SU-DHL-6 (cell line): Measurements from ENCODE around the gene RUFY2.
A peak's percentile ranks its signal among the peaks of the same experiment; 100 is the strongest.

Source experiments
- H2AFZ ChIP-seq: fragments of 200-600 bp; sonication (generic); 2 replicates; pipeline ENCODE4 v1.6.1; 2014; ENCODE audit warnings: low read depth, mild to moderate bottlenecking, moderate library complexity, mixed read lengths, antibody characterized with exemption, low read length; ENCODE audit not compliant: severe bottlenecking
- H3F3A ChIP-seq: fragments of 200-600 bp; shearing (Covaris generic); 2 replicates; pipeline ENCODE4 v1.6.0; 2016; ENCODE audit warnings: antibody characterized with exemption, mild to moderate bottlenecking; ENCODE audit not compliant: insufficient read depth
- H3K27ac ChIP-seq: fragments of 200-600 bp; sonication (generic); 2 replicates; pipeline ENCODE4 v1.5.1; 2016; ENCODE audit warnings: low read depth, mild to moderate bottlenecking, low read length, moderate library complexity, mixed read lengths
- H3K27me3 ChIP-seq: fragments of 200-600 bp; sonication (generic), shearing (Covaris generic); 2 replicates; pipeline ENCODE4 v1.6.0; 2014; ENCODE audit warnings: mild to moderate bottlenecking, low read length
- H3K36me3 ChIP-seq: fragments of 200-600 bp; sonication (generic); 2 replicates; pipeline ENCODE4 v1.6.1; 2014; ENCODE audit warnings: mild to moderate bottlenecking, low read length, mixed read lengths
- H3K4me2 ChIP-seq: fragments of 300-600, 200-600 bp; shearing (Covaris generic), sonication (generic); 2 replicates; pipeline ENCODE4 v1.6.0; 2014; ENCODE audit warnings: low read length, low read depth, mild to moderate bottlenecking; ENCODE audit not compliant: poor library complexity, severe bottlenecking
- H3K4me3 ChIP-seq: fragments of 200-600 bp; sonication (generic); 2 replicates; pipeline ENCODE4 v1.5.1; 2014; ENCODE audit warnings: antibody characterized with exemption, low read length, mild to moderate bottlenecking, mixed read lengths; ENCODE audit not compliant: insufficient read depth, poor library complexity, severe bottlenecking
- H3K79me2 ChIP-seq: fragments of 200-600 bp; sonication (generic); 2 replicates; pipeline ENCODE4 v1.6.1; 2014; ENCODE audit warnings: mild to moderate bottlenecking, low read length, moderate library complexity; ENCODE audit not compliant: insufficient read depth
- H3K9ac ChIP-seq: fragments of 200-600 bp; sonication (generic); 2 replicates; pipeline ENCODE4 v1.7.0; 2014; ENCODE audit warnings: mild to moderate bottlenecking, low read length
- H3K9me2 ChIP-seq: fragments of 200-600 bp; sonication (generic); replicated peaks from 2 replicates; pipeline ENCODE4 v1.6.1; 2014; ENCODE audit warnings: low read length; ENCODE audit not compliant: insufficient read depth
- H3K9me3 ChIP-seq: fragments of 200-600 bp; sonication (generic); 2 replicates; pipeline ENCODE4 v1.6.1; 2014; ENCODE audit warnings: low read length, mixed read lengths; ENCODE audit not compliant: insufficient read depth
- H4K20me1 ChIP-seq: fragments of 200-600 bp; sonication (generic); 2 replicates; pipeline ENCODE4 v1.6.1; 2014; ENCODE audit warnings: low read depth, mild to moderate bottlenecking, antibody characterized with exemption, low read length, moderate library complexity, mixed read lengths
- CTCF ChIP-seq: fragments of 200-600 bp; sonication (generic); IDR thresholded peaks from one replicate; pipeline ENCODE4 v1.5.1; 2017; ENCODE audit warnings: antibody characterized with exemption, mild to moderate bottlenecking, low read length, moderate library complexity; ENCODE audit not compliant: insufficient read depth, poor library complexity, severe bottlenecking
- EZH2phosphoT487 ChIP-seq: fragments of 200-600 bp; sonication (generic), shearing (Covaris generic); conservative IDR thresholded peaks from 2 replicates; pipeline ENCODE4 v1.6.1; 2018; ENCODE audit warnings: mild to moderate bottlenecking, antibody characterized with exemption, low read length, moderate library complexity, mixed read lengths

RUFY2 gene

GRCh38 chr10:68336754-68337351 lies 70.2 kb downstream of the RUFY2 start:
- Histone ChIP-seq H2AFZ (no peak overlapping the region), H3K36me3 (peaks cover 75% of the 10 kb centered on the region), H4K20me1 (peaks cover 76% of the 10 kb centered on the region), H3K27me3 (no peaks in the 10 kb centered on the region), H3K4me2 (peak overlapping the region; percentile 95), H3K79me2 (peaks cover 98% of the 10 kb centered on the region), H3K9me3 (no peaks in the 10 kb centered on the region), H3K9ac (no peak overlapping the region), H3K27ac (no peak overlapping the region), H3K4me3 (no peak overlapping the region), H3K9me2 (no peaks in the 10 kb centered on the region), H3F3A (peaks cover 48% of the 10 kb centered on the region)
- TF ChIP-seq CTCF (no peak), EZH2phosphoT487 (no peak)

- H3K27me3 ChIP-seq, result no peaks in the 10 kb centered on the region
- H3K9me3 ChIP-seq, result no peaks in the 10 kb centered on the region
- H3K4me2 ChIP-seq, result peak overlapping the region; percentile 95
- peaks cover 65% of the 10 kb centered on the region for H4K20me1 ChIP-seq
- H2AFZ ChIP-seq, result no peak overlapping the region
- H3K79me2 ChIP-seq, result peaks cover 80% of the 10 kb centered on the region
- peak overlapping the region; percentile 97 for H3K4me3 ChIP-seq
- peaks cover 32% of the 10 kb centered on the region for H3F3A ChIP-seq
- peak overlapping the region; percentile 4; the same call in 1 of the 2 replicates for H3K27ac ChIP-seq
- TF ChIP-seq EZH2phosphoT487 (no peak), CTCF (no peak)
- H3K9ac ChIP-seq, result peak overlapping the region; percentile 99
- H3K9me2 ChIP-seq, result no peaks in the 10 kb centered on the region
- H3K36me3 ChIP-seq, result peaks cover 56% of the 10 kb centered on the region
These were observed 72.2 kb downstream of the RUFY2 start for GRCh38 chr10:68334672-68335467.

GRCh38 chr10:68333440-68334431 lies 73.3 kb downstream of the RUFY2 start:
- peak overlapping the region; percentile 99 for H3K9ac ChIP-seq
- peaks cover 59% of the 10 kb centered on the region for H4K20me1 ChIP-seq
- H3K4me3 ChIP-seq, result peak overlapping the region; percentile 97
- H3F3A ChIP-seq, result peaks cover 28% of the 10 kb centered on the region
- no peaks in the 10 kb centered on the region for H3K9me3 ChIP-seq
- no peak for TF ChIP-seq EZH2phosphoT487
- TF ChIP-seq CTCF, result no peak
- H3K27me3 ChIP-seq, result no peaks in the 10 kb centered on the region
- peak overlapping the region; percentile 95 for H3K4me2 ChIP-seq
- peaks cover 45% of the 10 kb centered on the region for H3K36me3 ChIP-seq
- no peak overlapping the region for H2AFZ ChIP-seq
- H3K79me2 ChIP-seq, result peaks cover 69% of the 10 kb centered on the region
- H3K9me2 ChIP-seq, result no peaks in the 10 kb centered on the region
- peak overlapping the region; percentile 76 for H3K27ac ChIP-seq
